GM21825 (cell line): Measurements from ENCODE around the gene AIFM3.
"Not testable (repeated sequence)": the region's sequence is repeated elsewhere in the genome, so short reads cannot be mapped to it uniquely, and the experiment has no call there.

Source experiments
- ATAC-seq: cut with Tn5 transposase; IDR thresholded peaks from one replicate; pipeline ENCODE4 v1.9.1; 2021; ENCODE audit warnings: mild to moderate bottlenecking, moderate library complexity; ENCODE audit not compliant: unreplicated experiment

Gene AIFM3

GRCh38 chr22:20957102-20957682, 9.9 kb upstream of the AIFM3 start:
- ATAC-seq = no peak

GRCh38 chr22:20957683-20958431, 9.2 kb upstream of the AIFM3 start:
- no peak for ATAC-seq

- ATAC-seq = no peak
Measured at GRCh38 chr22:20959578-20960461, 7.2 kb upstream of the AIFM3 start.

- ATAC-seq = no peak
Measured at GRCh38 chr22:20960609-20961008, 6.4 kb upstream of the AIFM3 start.

GRCh38 chr22:20962491-20962945, 4.5 kb upstream of the AIFM3 start:
- no peak for ATAC-seq

- ATAC-seq = no peak
Measured at GRCh38 chr22:20963201-20964052, 3.6 kb upstream of the AIFM3 start.

- no peak for ATAC-seq
Measured at GRCh38 chr22:20964090-20964798, 2.8 kb upstream of the AIFM3 start.

- ATAC-seq = no peak
Measured at GRCh38 chr22:20964799-20965103, 2.3 kb upstream of the AIFM3 start.

- ATAC-seq = no peak
Measured at GRCh38 chr22:20965104-20965887, 1.8 kb upstream of the AIFM3 start.

- ATAC-seq = no peak
Measured at GRCh38 chr22:20965888-20966855, 883 bp upstream of the AIFM3 start.

- ATAC-seq = no peak
Measured at GRCh38 chr22:20967697-20968211, 699 bp downstream of the AIFM3 start.

- ATAC-seq = no peak
Measured at GRCh38 chr22:20968281-20968977, 1.4 kb downstream of the AIFM3 start.

GRCh38 chr22:20970939-20971657, 4.0 kb downstream of the AIFM3 start:
- no peak for ATAC-seq

GRCh38 chr22:20972014-20972694, 5.1 kb downstream of the AIFM3 start:
- not testable (repeated sequence) for ATAC-seq

GRCh38 chr22:20972933-20973577, 6.0 kb downstream of the AIFM3 start:
- no peak for ATAC-seq
